SK-N-SH (cell line): ENCODE results near the gene KMT2E. TPM values are rescaled to one million over a fixed set of nuclear protein-coding genes. Genes with fewer than 3 reads are reported as not detected.
A peak's percentile ranks its signal among the peaks of the same experiment; 100 is the strongest.

Experiments
- CTCF ChIA-PET: fragments of 300-600, 350-600 bp; formaldehyde crosslinking; extraction: SDS; loops from one replicate; lab custom pipeline; 2021; lab: Yijun Ruan, JAX
- POLR2A ChIA-PET: fragments of 350-600 bp; sonication (Branson Sonifier 250); formaldehyde crosslinking; extraction: SDS; loops from one replicate; lab custom pipeline; 2020; ENCODE audit warnings: antibody characterized with exemption, inconsistent platforms; lab: Yijun Ruan, JAX
- DNase-seq: peaks from one replicate; pipeline ENCODE4 v3.0.0; 2012
- H2AFZ ChIP-seq: fragments of 200-600 bp; sonication (generic); 2 replicates; pipeline ENCODE4 v1.8.1; 2016; ENCODE audit warnings: antibody characterized with exemption, mild to moderate bottlenecking, low read depth
- H3F3A ChIP-seq: fragments of 200-600 bp; sonication (generic); replicated peaks from 2 replicates; pipeline ENCODE3; 2016; ENCODE audit warnings: antibody characterized with exemption, mild to moderate bottlenecking; ENCODE audit not compliant: insufficient read depth
- H3K27ac ChIP-seq, 2 experiments: fragments of 200-500 bp in 1 of 2; fragments of 200-600 bp in 1 of 2; sonication (Bioruptor generic) in 1 of 2; sonication (generic), shearing (Covaris generic) in 1 of 2; 2 replicates each; pipeline versions ENCODE4 v1.5.1 to v1.6.1; 2014 to 2016; ENCODE audit warnings: low read depth in 2 of 2, inconsistent platforms in 1 of 2, low read length in 1 of 2, mild to moderate bottlenecking in 1 of 2, mixed read lengths in 1 of 2
- H3K27me3 ChIP-seq: fragments of 200-600 bp; sonication (generic), shearing (Covaris generic); 2 replicates; pipeline ENCODE4 v1.6.1; 2016; ENCODE audit warnings: mixed run types; ENCODE audit not compliant: insufficient read depth
- H3K36me3 ChIP-seq, 2 experiments: fragments of 200-500 bp in 1 of 2; fragments of 200-600 bp in 1 of 2; sonication (Bioruptor generic) in 1 of 2; sonication (generic) in 1 of 2; replicated peaks in 1 of 2; 2 replicates each; pipeline versions ENCODE3 to v1.5.1; 2014 to 2016; ENCODE audit warnings: low read length in 1 of 2, mild to moderate bottlenecking in 1 of 2; ENCODE audit not compliant: insufficient read depth in 2 of 2, control insufficient read depth in 1 of 2
- H3K4me1 ChIP-seq, 2 experiments: fragments of 200-500 bp in 1 of 2; fragments of 200-600 bp in 1 of 2; sonication (Bioruptor generic) in 1 of 2; sonication (generic), shearing (Covaris generic) in 1 of 2; 2 replicates each; pipeline versions ENCODE4 v1.5.1 to v1.6.1; 2014 to 2016; ENCODE audit warnings: low read depth in 1 of 2, low read length in 1 of 2, mixed run types in 1 of 2; ENCODE audit not compliant: insufficient read depth in 2 of 2, control insufficient read depth in 1 of 2
- H3K4me2 ChIP-seq: fragments of 200-600 bp; sonication (generic), shearing (Covaris generic); 2 replicates; pipeline ENCODE4 v1.6.1; 2017; ENCODE audit warnings: mixed run types
- H3K4me3 ChIP-seq, 2 experiments: fragments of 200-500 bp in 1 of 2; fragments of 200-600 bp in 1 of 2; sonication (Bioruptor generic) in 1 of 2; sonication (generic), shearing (Covaris generic) in 1 of 2; 2 replicates each; pipeline versions ENCODE4 v1.5.1 to v1.8.1; 2014 to 2016; ENCODE audit warnings: low read depth in 2 of 2, inconsistent platforms in 1 of 2, low read length in 1 of 2, mild to moderate bottlenecking in 1 of 2, mixed read lengths in 1 of 2, moderate library complexity in 1 of 2
- H3K79me2 ChIP-seq: fragments of 200-600 bp; sonication (generic); 2 replicates; pipeline ENCODE4 v1.8.1; 2017; ENCODE audit warnings: mild to moderate bottlenecking; ENCODE audit not compliant: insufficient read depth
- H3K9ac ChIP-seq: fragments of 200-600 bp; sonication (generic); 2 replicates; pipeline ENCODE4 v1.6.1; 2017; ENCODE audit warnings: mixed run types
- H3K9me2 ChIP-seq: fragments of 200-600 bp; sonication (generic); 2 replicates; pipeline ENCODE4 v1.6.1; 2017; ENCODE audit warnings: mixed run types
- H3K9me3 ChIP-seq: fragments of 200-600 bp; sonication (generic); 2 replicates; pipeline ENCODE4 v1.6.1; 2017; ENCODE audit warnings: mixed run types, mild to moderate bottlenecking, moderate library complexity
- H4K20me1 ChIP-seq: fragments of 200-600 bp; sonication (generic); 2 replicates; pipeline ENCODE4 v1.6.1; 2017; ENCODE audit warnings: mild to moderate bottlenecking, mixed run types; ENCODE audit not compliant: insufficient read depth
- EP300 ChIP-seq, 2 experiments: IDR thresholded peaks; 2 replicates each; pipeline versions ENCODE4 v1.4.0 to v1.6.1; 2012; ENCODE audit warnings: borderline replicate concordance in 1 of 2, low read depth in 1 of 2, low read length in 1 of 2
- POLR2AphosphoS5 ChIP-seq: IDR thresholded peaks from 2 replicates; pipeline ENCODE4 v1.6.1; 2012; ENCODE audit warnings: low read depth, low read length
- RCOR1 ChIP-seq: fragments of 150-350 bp; IDR thresholded peaks from 2 replicates; pipeline ENCODE4 v1.6.1; 2017; ENCODE audit warnings: antibody characterized with exemption, low read length
- SIN3A ChIP-seq: IDR thresholded peaks from 2 replicates; pipeline ENCODE4 v1.6.1; 2012; ENCODE audit warnings: low read depth, mild to moderate bottlenecking, low read length, moderate library complexity, borderline replicate concordance
- TAF1 ChIP-seq: IDR thresholded peaks from 2 replicates; pipeline ENCODE4 v1.6.1; 2012; ENCODE audit warnings: low read depth, mild to moderate bottlenecking, low read length, moderate library complexity, borderline replicate concordance
- WGBS: methylation state at CpG from one replicate; pipeline ENCODE4 v1.1.6; 2017; ENCODE audit warnings: low lambda C conversion rate; 5-methylcytosine and 5-hydroxymethylcytosine counted together
- polyA plus RNA-seq, 3 experiments: library from polyadenylated mRNA; depleted of rRNA; stranded (reverse); fragments of >200 nt; gene quantifications; 2 replicates each; pipeline ENCODE4 v1.2.3, GENCODE V29; 2012
- TF ChIP-seq, protein P1 (sequence below): IDR thresholded peaks from 2 replicates; pipeline ENCODE4; 2012
- TF ChIP-seq, protein P2 (sequence below): fragments of 150-350 bp; IDR thresholded peaks from 2 replicates; pipeline ENCODE4 v1.6.1; 2017; ENCODE audit warnings: antibody characterized with exemption, low read length, low read depth, borderline replicate concordance
- TF ChIP-seq, protein P3 (sequence below): IDR thresholded peaks from 2 replicates; pipeline ENCODE4 v1.4.0; 2012; ENCODE audit warnings: low read depth, borderline replicate concordance

Gene KMT2E
- polyA plus RNA-seq, 1 of the 3 experiments (the other 2 are of a cell fraction), result 6.4 TPM

DNA sequence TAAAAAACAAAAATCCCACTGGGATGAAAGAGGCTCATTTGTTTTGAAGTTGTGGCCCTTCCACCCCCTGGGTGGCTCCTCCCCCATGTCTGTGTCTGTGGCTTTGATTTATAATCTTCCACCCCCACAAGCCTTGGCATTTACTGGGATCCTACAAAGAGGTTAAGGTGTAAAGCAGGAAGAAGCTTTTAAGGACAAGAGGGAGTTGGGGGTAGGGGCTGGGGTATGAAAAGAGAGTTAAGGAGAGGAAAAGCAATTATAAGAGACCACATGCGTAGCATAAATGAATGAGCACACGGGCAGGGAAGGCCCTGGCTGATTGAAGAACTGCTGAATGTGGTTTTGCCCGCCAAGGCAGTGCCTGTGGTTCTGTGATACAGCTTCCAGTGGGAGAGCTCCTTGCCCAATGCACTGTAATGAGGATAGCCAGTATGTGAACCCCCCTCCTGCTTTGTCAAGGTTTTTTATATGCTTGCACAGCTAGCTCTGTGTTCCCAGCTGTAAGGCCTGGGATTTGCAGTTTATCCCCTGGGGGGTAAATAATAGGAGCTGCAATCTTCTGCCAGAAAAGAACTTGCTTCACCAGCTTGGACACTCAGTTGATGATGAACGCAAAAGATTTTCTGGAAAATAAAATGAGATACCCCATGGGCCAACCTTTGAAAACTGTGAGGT is 34.7 kb upstream of the KMT2E start:
- H2AFZ ChIP-seq, result no peak overlapping the region
- H3K4me3 ChIP-seq, result no peak overlapping the region
- peaks cover 45 to 59% of the 10 kb centered on the region in 2 experiments for H3K4me1 ChIP-seq
- H3K9me2 ChIP-seq, result no peaks in the 10 kb centered on the region
- H3K4me2 ChIP-seq, result no peak overlapping the region; the same call in 1 of the 2 replicates
- peaks cover 42% of the 10 kb centered on the region for H3K79me2 ChIP-seq
- H3K27ac ChIP-seq, result peak overlapping the region in 1 of 2 experiments; percentile 58; a peak in 2 of 4 replicates
- peaks cover 3 to 24% of the 10 kb centered on the region in 2 experiments for H3K36me3 ChIP-seq
- TF ChIP-seq, protein P1, sequence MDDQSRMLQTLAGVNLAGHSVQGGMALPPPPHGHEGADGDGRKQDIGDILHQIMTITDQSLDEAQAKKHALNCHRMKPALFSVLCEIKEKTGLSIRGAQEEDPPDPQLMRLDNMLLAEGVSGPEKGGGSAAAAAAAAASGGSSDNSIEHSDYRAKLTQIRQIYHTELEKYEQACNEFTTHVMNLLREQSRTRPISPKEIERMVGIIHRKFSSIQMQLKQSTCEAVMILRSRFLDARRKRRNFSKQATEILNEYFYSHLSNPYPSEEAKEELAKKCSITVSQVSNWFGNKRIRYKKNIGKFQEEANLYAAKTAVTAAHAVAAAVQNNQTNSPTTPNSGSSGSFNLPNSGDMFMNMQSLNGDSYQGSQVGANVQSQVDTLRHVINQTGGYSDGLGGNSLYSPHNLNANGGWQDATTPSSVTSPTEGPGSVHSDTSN, result peak; percentile 41
- TF ChIP-seq EP300 (IDR thresholded peaks at IDR 0.05; ENCODE audit: borderline replicate concordance in 1 of 2, low read depth in 1 of 2, low read length in 1 of 2), result 0 out of 4 replicates have a peak, but pooled peaks of 1 of the 2 experiments have one; percentile 9
- TF ChIP-seq, protein P2, sequence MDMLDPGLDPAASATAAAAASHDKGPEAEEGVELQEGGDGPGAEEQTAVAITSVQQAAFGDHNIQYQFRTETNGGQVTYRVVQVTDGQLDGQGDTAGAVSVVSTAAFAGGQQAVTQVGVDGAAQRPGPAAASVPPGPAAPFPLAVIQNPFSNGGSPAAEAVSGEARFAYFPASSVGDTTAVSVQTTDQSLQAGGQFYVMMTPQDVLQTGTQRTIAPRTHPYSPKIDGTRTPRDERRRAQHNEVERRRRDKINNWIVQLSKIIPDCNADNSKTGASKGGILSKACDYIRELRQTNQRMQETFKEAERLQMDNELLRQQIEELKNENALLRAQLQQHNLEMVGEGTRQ, result no peak
- TF ChIP-seq, protein P3, sequence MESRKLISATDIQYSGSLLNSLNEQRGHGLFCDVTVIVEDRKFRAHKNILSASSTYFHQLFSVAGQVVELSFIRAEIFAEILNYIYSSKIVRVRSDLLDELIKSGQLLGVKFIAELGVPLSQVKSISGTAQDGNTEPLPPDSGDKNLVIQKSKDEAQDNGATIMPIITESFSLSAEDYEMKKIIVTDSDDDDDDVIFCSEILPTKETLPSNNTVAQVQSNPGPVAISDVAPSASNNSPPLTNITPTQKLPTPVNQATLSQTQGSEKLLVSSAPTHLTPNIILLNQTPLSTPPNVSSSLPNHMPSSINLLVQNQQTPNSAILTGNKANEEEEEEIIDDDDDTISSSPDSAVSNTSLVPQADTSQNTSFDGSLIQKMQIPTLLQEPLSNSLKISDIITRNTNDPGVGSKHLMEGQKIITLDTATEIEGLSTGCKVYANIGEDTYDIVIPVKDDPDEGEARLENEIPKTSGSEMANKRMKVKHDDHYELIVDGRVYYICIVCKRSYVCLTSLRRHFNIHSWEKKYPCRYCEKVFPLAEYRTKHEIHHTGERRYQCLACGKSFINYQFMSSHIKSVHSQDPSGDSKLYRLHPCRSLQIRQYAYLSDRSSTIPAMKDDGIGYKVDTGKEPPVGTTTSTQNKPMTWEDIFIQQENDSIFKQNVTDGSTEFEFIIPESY, result no peak
- peak; percentile 7; the same call in 1 of the 2 replicates for TF ChIP-seq POLR2AphosphoS5
- POLR2A ChIA-PET, result interaction anchor here (0.9 kb wide), 1 partner anchor 34 kb away, joined by 3 read pairs; the partner anchor contains the start of gene KMT2E
- H3K9me3 ChIP-seq, result no peaks in the 10 kb centered on the region
- DNase-seq, result no peak
- peaks cover 21% of the 10 kb centered on the region for H4K20me1 ChIP-seq
- CTCF ChIA-PET, result interaction anchor here (0.5 to 7.2 kb wide), 17 partner anchors 9 to 781 kb away, joined by 3 to 70 read pairs (median 4); partner anchors contain the start of gene KMT2E
- no peaks in the 10 kb centered on the region for H3K27me3 ChIP-seq
- 72% methylated on average over 4 of the region's 4 CpGs for WGBS
- peaks cover 35% of the 10 kb centered on the region for H3F3A ChIP-seq
- H3K9ac ChIP-seq, result no peak overlapping the region

DNA sequence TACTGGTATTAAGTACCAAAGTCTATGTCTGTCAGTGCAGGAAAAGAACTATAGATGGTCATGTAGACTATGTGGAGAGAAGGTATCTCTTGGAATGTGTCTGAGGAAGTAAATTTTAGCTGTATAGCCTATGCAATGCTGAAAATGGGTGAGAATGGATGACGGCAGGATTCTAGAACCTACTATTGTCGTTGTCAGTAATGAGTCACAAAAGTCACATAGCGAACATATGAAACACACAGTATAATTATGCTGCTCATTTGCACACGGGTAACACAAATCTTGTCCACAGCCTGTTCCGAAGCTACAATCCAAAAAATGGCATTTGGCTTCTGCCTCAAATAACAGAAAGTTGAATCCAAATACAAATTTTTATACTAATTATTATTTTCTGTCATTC is 33.6 kb upstream of the KMT2E start:
- Histone ChIP-seq H3K9me3 (no peaks in the 10 kb centered on the region), H3K4me2 (no peak overlapping the region), H2AFZ (no peak overlapping the region), H3K9ac (no peak overlapping the region), H3K4me3 (no peak overlapping the region), H3F3A (peaks cover 44% of the 10 kb centered on the region), H3K36me3 (peaks cover 6 to 28% of the 10 kb centered on the region in 2 experiments), H3K27me3 (no peaks in the 10 kb centered on the region), H3K4me1 (peaks cover 54 to 56% of the 10 kb centered on the region in 2 experiments), H3K27ac (no peak overlapping the region), H3K9me2 (no peaks in the 10 kb centered on the region), H4K20me1 (peaks cover 21% of the 10 kb centered on the region), H3K79me2 (peaks cover 42% of the 10 kb centered on the region)
- no peak for DNase-seq
- TF ChIP-seq, protein P1, result no peak
- no peak for TF ChIP-seq SIN3A
- no peak for TF ChIP-seq TAF1
- no peak for TF ChIP-seq RCOR1
- WGBS, result 84% methylated on average over 5 of the region's 5 CpGs
- POLR2A ChIA-PET, result interaction anchor here (0.9 to 1.7 kb wide), 3 partner anchors 14 to 449 kb away, joined by 3 to 16 read pairs (median 4); partner anchors contain the start of gene KMT2E
- CTCF ChIA-PET, result interaction anchor here (0.8 to 7.2 kb wide), 41 partner anchors 9 to 611 kb away, joined by 3 to 70 read pairs (median 6); partner anchors contain the start of gene KMT2E
